Karpas-422 (cell line): Measurements from ENCODE around the gene BCAN. TPM values are rescaled to one million over a fixed set of nuclear protein-coding genes. Genes with fewer than 3 reads are reported as not detected.

ENCODE experiments used
- DNase-seq: peaks from one replicate; pipeline ENCODE4 v3.0.0-alpha.2; 2015
- H2AFZ ChIP-seq: fragments of 200-600 bp; sonication (generic); 2 replicates; pipeline ENCODE4 v1.6.1; 2014; ENCODE audit warnings: antibody characterized with exemption, low read length, mixed read lengths
- H3K27ac ChIP-seq: fragments of 200-600 bp; sonication (generic); 2 replicates; pipeline ENCODE4 v1.5.1; 2014; ENCODE audit warnings: mild to moderate bottlenecking, low read length, moderate library complexity
- H3K27me3 ChIP-seq: fragments of 200-600 bp; sonication (generic); 2 replicates; pipeline ENCODE4 v1.6.1; 2014; ENCODE audit warnings: low read length, mixed read lengths
- H3K36me3 ChIP-seq: fragments of 200-600 bp; sonication (generic); 2 replicates; pipeline ENCODE4 v1.6.1; 2014; ENCODE audit warnings: low read length, mixed read lengths; ENCODE audit not compliant: insufficient read depth
- H3K4me1 ChIP-seq: fragments of 200-600 bp; sonication (generic); 2 replicates; pipeline ENCODE4 v1.6.1; 2014; ENCODE audit warnings: mild to moderate bottlenecking, low read length, mixed read lengths
- H3K4me2 ChIP-seq: fragments of 200-600 bp; sonication (generic); 2 replicates; pipeline ENCODE4 v1.6.1; 2014; ENCODE audit warnings: low read length, low read depth, mild to moderate bottlenecking; ENCODE audit not compliant: poor library complexity, severe bottlenecking
- H3K4me3 ChIP-seq: fragments of 200-600 bp; sonication (generic); 2 replicates; pipeline ENCODE4 v1.5.1; 2014; ENCODE audit warnings: mild to moderate bottlenecking, antibody characterized with exemption, low read length, mixed read lengths
- H3K79me2 ChIP-seq: fragments of 200-600 bp; sonication (generic); 2 replicates; pipeline ENCODE4 v1.6.1; 2014; ENCODE audit warnings: mild to moderate bottlenecking, low read length, mixed read lengths
- H3K9ac ChIP-seq: fragments of 200-600 bp; sonication (generic); 2 replicates; pipeline ENCODE4 v1.6.0; 2014; ENCODE audit warnings: low read length
- H3K9me2 ChIP-seq: fragments of 200-600 bp; sonication (generic), shearing (Covaris generic); replicated peaks from 2 replicates; pipeline ENCODE4 v1.6.0; 2014; ENCODE audit warnings: mild to moderate bottlenecking, low read length, moderate library complexity; ENCODE audit not compliant: insufficient read depth
- H3K9me3 ChIP-seq: fragments of 300-700, 200-600 bp; sonication (generic); 2 replicates; pipeline ENCODE4 v1.6.1; 2014; ENCODE audit warnings: low read length, mixed read lengths
- H4K20me1 ChIP-seq: fragments of 200-600 bp; sonication (generic); 2 replicates; pipeline ENCODE4 v1.6.1; 2014; ENCODE audit warnings: mild to moderate bottlenecking, antibody characterized with exemption, low read length, low read depth; ENCODE audit not compliant: insufficient read depth
- total RNA-seq: library from RNA; depleted of rRNA; stranded (reverse); fragments of >200 nt; shearing (Covaris generic); gene quantifications from 2 replicates; pipeline ENCODE4 v1.2.3, GENCODE V29; 2014; ENCODE audit warnings: low replicate concordance

The BCAN gene
- total RNA-seq, 1 experiment from 2014 or later: not detected

- peaks cover 5% of the 10 kb centered on the region; the same call in 1 of the 2 replicates for H4K20me1 ChIP-seq
- H3K79me2 ChIP-seq: no peaks in the 10 kb centered on the region
- no peaks in the 10 kb centered on the region for H3K36me3 ChIP-seq
Measured at GRCh38 chr1:156658496-156658895, 16.6 kb downstream of the BCAN start.

GRCh38 chr1:156658945-156659574, 17.1 kb downstream of the BCAN start:
- H2AFZ ChIP-seq: no peak overlapping the region
- H3K9ac ChIP-seq: no peak overlapping the region

More at GRCh38 chr1:156658496-156658895, 16.6 kb downstream of the BCAN start:
- Histone ChIP-seq H3K4me3 (no peak overlapping the region), H3K4me2 (no peak overlapping the region), H2AFZ (no peak overlapping the region), H3K9ac (no peak overlapping the region), H3K9me3 (no peaks in the 10 kb centered on the region), H3K27ac (no peak overlapping the region), H3K9me2 (no peaks in the 10 kb centered on the region), H3K4me1 (peaks cover 8% of the 10 kb centered on the region; the same call in 1 of the 2 replicates), H3K27me3 (no peaks in the 10 kb centered on the region)
- no peak for DNase-seq

DNA sequence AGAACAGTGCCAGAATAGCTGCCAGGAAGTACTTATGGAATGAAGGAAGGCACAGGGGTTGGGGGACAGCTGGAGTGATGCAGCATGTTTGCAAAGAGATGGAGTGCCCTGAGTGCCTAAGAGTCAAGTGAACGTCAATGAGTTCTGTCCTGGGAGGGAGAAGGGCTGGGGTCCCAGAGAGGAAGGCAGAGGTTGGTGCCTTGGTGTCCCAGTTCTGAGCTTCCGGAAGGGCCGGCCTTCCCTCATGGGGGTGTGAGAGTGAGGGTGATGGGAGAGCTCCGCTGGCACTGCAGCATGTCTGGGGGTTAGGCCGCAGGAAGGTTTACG, 17.7 kb downstream of the BCAN start:
- H2AFZ ChIP-seq: no peak overlapping the region
- no peaks in the 10 kb centered on the region for H3K79me2 ChIP-seq
- H3K36me3 ChIP-seq: no peaks in the 10 kb centered on the region
- peaks cover 8% of the 10 kb centered on the region for H3K4me1 ChIP-seq
- H4K20me1 ChIP-seq: peaks cover 5% of the 10 kb centered on the region; the same call in 1 of the 2 replicates
- no peaks in the 10 kb centered on the region for H3K27me3 ChIP-seq
- H3K27ac ChIP-seq: no peak overlapping the region
- H3K4me3 ChIP-seq: no peak overlapping the region
- no peaks in the 10 kb centered on the region for H3K9me2 ChIP-seq
- H3K9me3 ChIP-seq: no peaks in the 10 kb centered on the region
- H3K4me2 ChIP-seq: no peak overlapping the region
- no peak overlapping the region for H3K9ac ChIP-seq
- DNase-seq: no peak

More at GRCh38 chr1:156658945-156659574, 17.1 kb downstream of the BCAN start:
- Histone ChIP-seq H3K4me2 (no peak overlapping the region), H3K27ac (no peak overlapping the region), H4K20me1 (peaks cover 5% of the 10 kb centered on the region; the same call in 1 of the 2 replicates), H3K9me3 (no peaks in the 10 kb centered on the region), H3K4me3 (no peak overlapping the region), H3K9me2 (no peaks in the 10 kb centered on the region), H3K36me3 (no peaks in the 10 kb centered on the region), H3K4me1 (peaks cover 8% of the 10 kb centered on the region; the same call in 1 of the 2 replicates), H3K27me3 (no peaks in the 10 kb centered on the region), H3K79me2 (no peaks in the 10 kb centered on the region)
- no peak for DNase-seq

DNA sequence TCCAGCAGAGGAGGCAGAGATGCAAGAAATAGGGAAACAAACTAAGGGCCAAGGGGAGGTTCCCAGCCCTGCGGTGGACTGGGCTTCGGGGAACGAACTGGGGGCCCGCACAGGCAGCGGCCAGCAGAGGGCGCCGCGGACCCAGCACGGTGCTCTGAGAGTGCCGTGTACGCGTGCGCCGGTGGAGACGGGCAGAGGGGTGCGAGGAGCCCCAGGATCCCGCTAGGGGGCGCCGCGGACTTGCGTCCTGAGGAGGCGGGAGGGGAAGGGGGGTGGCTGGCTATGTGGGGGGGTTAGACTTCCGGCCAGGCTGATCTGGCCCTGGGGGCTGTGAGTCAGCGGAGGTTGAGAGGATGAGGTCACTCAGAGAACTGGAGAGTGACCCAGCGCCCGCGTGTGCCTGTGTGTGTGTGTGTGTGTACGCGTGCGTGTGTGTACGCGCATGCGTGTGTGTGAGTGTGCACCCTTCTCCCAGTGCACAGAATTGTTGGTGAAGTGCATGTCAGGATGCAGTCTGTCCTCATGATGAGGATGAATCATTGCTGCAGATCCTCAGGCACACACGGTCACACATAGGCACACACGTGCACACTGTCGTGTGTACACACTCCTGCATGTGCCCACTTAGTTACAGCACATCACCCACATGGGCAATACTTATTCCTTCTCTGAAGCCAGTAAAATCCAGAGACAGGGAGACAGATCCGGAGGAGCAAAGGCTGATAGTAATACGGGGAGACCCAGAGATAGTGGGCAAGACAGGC, 18.3 kb downstream of the BCAN start:
- Histone ChIP-seq H3K4me1 (peaks cover 11% of the 10 kb centered on the region), H4K20me1 (peaks cover 5% of the 10 kb centered on the region; the same call in 1 of the 2 replicates), H3K36me3 (no peaks in the 10 kb centered on the region), H2AFZ (no peak overlapping the region), H3K79me2 (no peaks in the 10 kb centered on the region), H3K4me3 (no peak overlapping the region), H3K27me3 (no peaks in the 10 kb centered on the region), H3K27ac (no peak overlapping the region), H3K9me2 (no peaks in the 10 kb centered on the region), H3K4me2 (no peak overlapping the region), H3K9me3 (no peaks in the 10 kb centered on the region), H3K9ac (no peak overlapping the region)
- DNase-seq: peak; percentile 98

- Histone ChIP-seq H3K9me2 (no peaks in the 10 kb centered on the region), H3K79me2 (no peaks in the 10 kb centered on the region), H3K4me3 (no peak overlapping the region), H3K36me3 (no peaks in the 10 kb centered on the region), H3K9me3 (no peaks in the 10 kb centered on the region), H3K9ac (no peak overlapping the region), H2AFZ (no peak overlapping the region), H3K4me1 (peaks cover 11% of the 10 kb centered on the region), H3K4me2 (no peak overlapping the region), H3K27ac (no peak overlapping the region), H3K27me3 (no peaks in the 10 kb centered on the region), H4K20me1 (peaks cover 1% of the 10 kb centered on the region; the same call in 1 of the 2 replicates)
- no peak for DNase-seq
Measured at GRCh38 chr1:156660752-156661112, 18.8 kb downstream of the BCAN start.

DNA sequence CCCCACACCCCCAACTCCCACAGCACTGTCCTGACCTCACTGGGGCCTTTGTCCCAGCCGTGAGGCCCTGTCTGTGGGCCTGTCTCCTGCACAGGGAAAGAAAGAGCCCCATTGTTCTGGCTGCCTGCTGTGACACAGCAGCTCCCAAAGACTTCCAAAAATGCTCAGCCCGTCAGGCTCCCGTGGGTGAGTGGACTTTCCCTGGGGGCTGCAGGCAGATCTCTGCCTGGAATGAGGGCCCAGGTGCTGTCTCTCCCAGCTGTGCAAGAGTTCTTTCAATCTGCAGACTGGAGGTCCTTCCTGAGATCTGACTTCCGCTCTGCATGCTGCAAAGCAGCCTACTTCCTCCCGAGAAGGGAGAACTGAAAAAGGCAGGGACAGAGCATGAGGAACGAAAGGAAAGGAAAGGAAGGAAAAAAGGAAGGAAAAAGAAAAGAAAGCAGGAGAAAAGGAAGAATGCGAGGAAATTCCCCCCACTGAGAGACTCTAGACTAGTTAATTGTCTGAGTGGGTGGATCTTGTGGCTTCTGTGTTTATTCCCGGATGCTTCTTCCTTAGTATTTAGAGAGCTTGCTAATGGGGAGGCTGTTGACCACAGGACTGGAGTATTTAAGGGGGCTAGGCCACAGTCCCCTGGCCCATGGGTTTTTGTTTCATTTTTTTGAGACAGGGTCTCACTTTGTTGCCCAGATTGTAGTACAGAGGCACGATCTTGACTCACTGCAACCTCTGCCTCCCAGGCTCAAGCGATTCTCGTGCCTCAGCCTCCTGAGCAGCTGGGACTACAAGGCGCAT, 20.3 kb downstream of the BCAN start:
- Histone ChIP-seq H3K27me3 (no peaks in the 10 kb centered on the region), H3K4me1 (peaks cover 11% of the 10 kb centered on the region), H3K79me2 (no peaks in the 10 kb centered on the region), H3K4me2 (no peak overlapping the region), H4K20me1 (no peaks in the 10 kb centered on the region; the same call in 1 of the 2 replicates), H3K36me3 (no peaks in the 10 kb centered on the region), H3K9me2 (no peaks in the 10 kb centered on the region), H3K4me3 (no peak overlapping the region), H3K9me3 (no peaks in the 10 kb centered on the region), H3K27ac (no peak overlapping the region), H3K9ac (no peak overlapping the region), H2AFZ (no peak overlapping the region)
- DNase-seq: no peak

DNA sequence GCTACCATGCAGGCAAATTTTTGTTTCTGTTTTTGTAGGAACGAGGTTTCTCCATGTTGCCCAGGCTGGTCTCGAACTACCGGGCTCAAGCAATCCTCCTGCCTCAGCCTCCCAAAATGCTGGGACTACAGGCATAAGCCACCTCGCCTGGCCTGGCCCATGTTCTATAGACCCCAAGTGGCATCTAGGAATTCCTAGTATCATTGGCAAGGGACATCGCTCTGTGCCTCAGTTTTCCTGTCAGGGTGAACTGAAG, 20.8 kb downstream of the BCAN start:
- Histone ChIP-seq H3K9me2 (no peaks in the 10 kb centered on the region), H2AFZ (no peak overlapping the region), H3K4me1 (peaks cover 11% of the 10 kb centered on the region), H3K9ac (no peak overlapping the region), H3K4me2 (no peak overlapping the region), H3K36me3 (no peaks in the 10 kb centered on the region), H3K79me2 (no peaks in the 10 kb centered on the region), H3K4me3 (no peak overlapping the region), H3K9me3 (no peaks in the 10 kb centered on the region), H3K27me3 (no peaks in the 10 kb centered on the region), H4K20me1 (no peaks in the 10 kb centered on the region; the same call in 1 of the 2 replicates), H3K27ac (no peak overlapping the region)
- no peak for DNase-seq

DNA sequence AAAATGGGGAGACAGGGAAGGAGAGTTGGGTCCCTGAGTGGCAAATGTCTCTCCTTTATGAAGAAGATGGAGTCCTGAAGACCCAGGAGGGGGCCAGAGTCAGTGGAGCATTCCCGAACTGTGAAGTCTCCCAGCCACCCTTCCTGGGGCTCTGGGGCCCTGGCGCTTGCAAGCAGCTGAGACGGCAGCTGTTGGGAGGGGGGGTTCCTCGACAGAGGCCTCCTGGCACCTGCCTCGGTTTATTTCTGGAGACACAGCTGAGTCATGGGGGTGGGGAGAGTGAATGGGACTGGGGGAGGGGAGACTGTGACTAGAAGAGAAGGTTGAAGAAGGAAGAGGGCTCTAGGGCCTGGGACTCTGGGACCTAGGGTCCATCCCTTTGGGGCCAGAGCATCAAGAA, 21.3 kb downstream of the BCAN start:
- no peak overlapping the region for H2AFZ ChIP-seq
- H4K20me1 ChIP-seq: no peaks in the 10 kb centered on the region; the same call in 1 of the 2 replicates
- H3K9me3 ChIP-seq: no peaks in the 10 kb centered on the region
- no peaks in the 10 kb centered on the region for H3K79me2 ChIP-seq
- H3K9ac ChIP-seq: no peak overlapping the region
- H3K27ac ChIP-seq: no peak overlapping the region
- H3K9me2 ChIP-seq: no peaks in the 10 kb centered on the region
- no peaks in the 10 kb centered on the region for H3K27me3 ChIP-seq
- peaks cover 11% of the 10 kb centered on the region for H3K4me1 ChIP-seq
- DNase-seq: no peak
- no peaks in the 10 kb centered on the region for H3K36me3 ChIP-seq
- no peak overlapping the region for H3K4me2 ChIP-seq
- no peak overlapping the region for H3K4me3 ChIP-seq
